Measurements from ENCODE around the gene YJEFN3. TPM values are rescaled to one million over a fixed set of nuclear protein-coding genes. Genes with fewer than 3 reads are reported as not detected.

YJEFN3 gene
- total RNA-seq, 1 donor from 2014 or later: 18.1 TPM

GRCh38 chr19:19502281-19502680 is 26.4 kb upstream of the YJEFN3 start:
- peaks cover 7% of the 10 kb centered on the region for H3K36me3 Mint-ChIP-seq (ENCODE audit: low read depth)
- no peak for TF ChIP-seq CTCF (conservative IDR thresholded peaks at IDR 0.05)
- no peak overlapping the region for H3K4me3 Mint-ChIP-seq
- H3K27ac Mint-ChIP-seq (ENCODE audit: unreplicated experiment): no peak overlapping the region
- DNase-seq (ENCODE audit: low read depth, low spot score): no peak
- no peaks in the 10 kb centered on the region for H3K9me3 Mint-ChIP-seq
- H3K27me3 Mint-ChIP-seq (ENCODE audit: low read depth): no peaks in the 10 kb centered on the region
- no peaks in the 10 kb centered on the region for H3K4me1 Mint-ChIP-seq

DNA sequence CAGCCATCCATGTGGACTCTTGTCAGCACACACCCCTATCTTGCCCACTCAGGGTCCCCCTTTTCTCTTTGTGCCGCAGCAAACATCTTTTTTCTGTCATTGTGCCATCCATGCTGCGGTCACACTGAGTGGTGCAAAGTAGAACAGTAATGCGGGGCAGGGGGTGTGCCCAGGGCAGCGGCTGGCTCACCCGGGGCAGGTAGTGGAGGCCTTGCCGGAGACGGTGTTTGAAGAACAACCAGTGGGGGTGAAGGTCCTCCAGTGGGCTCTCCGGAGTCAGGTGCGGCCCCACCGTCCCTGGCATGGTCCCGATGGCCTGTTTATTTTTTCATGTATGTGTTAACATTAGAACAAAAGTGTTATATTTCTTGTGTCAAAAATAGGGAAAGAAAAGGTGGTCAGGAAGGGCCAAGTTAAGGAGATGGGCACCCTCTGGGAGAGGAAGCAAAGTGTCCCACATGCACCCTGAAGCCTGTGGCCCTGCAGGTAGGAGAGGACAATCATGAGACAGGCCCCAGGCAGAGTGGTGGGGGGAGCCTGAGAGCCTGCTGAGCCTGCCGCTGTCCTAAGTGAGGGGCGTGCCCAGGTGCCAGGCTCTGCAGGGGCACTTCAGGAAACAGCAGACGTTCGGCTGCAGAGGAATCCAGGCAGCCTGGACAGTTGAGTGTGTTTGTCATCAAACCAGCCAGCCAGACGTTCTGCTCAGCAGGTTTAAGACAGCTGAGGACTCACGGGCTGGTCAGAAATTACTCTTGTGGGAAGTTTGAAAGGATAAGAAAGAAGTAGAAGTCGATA is 25.7 kb upstream of the YJEFN3 start:
- Mint-ChIP-seq H3K27ac (ENCODE audit: unreplicated experiment) (no peak overlapping the region), H3K27me3 (ENCODE audit: low read depth) (no peaks in the 10 kb centered on the region), H3K4me1 (no peaks in the 10 kb centered on the region), H3K36me3 (ENCODE audit: low read depth) (peaks cover 10% of the 10 kb centered on the region), H3K4me3 (peak overlapping the region; percentile 32), H3K9me3 (no peaks in the 10 kb centered on the region)
- TF ChIP-seq CTCF (conservative IDR thresholded peaks at IDR 0.05): no peak
- no peak for DNase-seq (ENCODE audit: low read depth, low spot score)

GRCh38 chr19:19504754-19505668 is 23.7 kb upstream of the YJEFN3 start:
- H3K27ac Mint-ChIP-seq (ENCODE audit: unreplicated experiment): no peak overlapping the region
- TF ChIP-seq CTCF (conservative IDR thresholded peaks at IDR 0.05): no peak
- H3K4me1 Mint-ChIP-seq: no peaks in the 10 kb centered on the region
- DNase-seq (ENCODE audit: low read depth, low spot score): no peak
- H3K4me3 Mint-ChIP-seq: no peak overlapping the region
- peaks cover 10% of the 10 kb centered on the region for H3K36me3 Mint-ChIP-seq (ENCODE audit: low read depth)
- H3K9me3 Mint-ChIP-seq: no peaks in the 10 kb centered on the region
- H3K27me3 Mint-ChIP-seq (ENCODE audit: low read depth): no peaks in the 10 kb centered on the region

DNA sequence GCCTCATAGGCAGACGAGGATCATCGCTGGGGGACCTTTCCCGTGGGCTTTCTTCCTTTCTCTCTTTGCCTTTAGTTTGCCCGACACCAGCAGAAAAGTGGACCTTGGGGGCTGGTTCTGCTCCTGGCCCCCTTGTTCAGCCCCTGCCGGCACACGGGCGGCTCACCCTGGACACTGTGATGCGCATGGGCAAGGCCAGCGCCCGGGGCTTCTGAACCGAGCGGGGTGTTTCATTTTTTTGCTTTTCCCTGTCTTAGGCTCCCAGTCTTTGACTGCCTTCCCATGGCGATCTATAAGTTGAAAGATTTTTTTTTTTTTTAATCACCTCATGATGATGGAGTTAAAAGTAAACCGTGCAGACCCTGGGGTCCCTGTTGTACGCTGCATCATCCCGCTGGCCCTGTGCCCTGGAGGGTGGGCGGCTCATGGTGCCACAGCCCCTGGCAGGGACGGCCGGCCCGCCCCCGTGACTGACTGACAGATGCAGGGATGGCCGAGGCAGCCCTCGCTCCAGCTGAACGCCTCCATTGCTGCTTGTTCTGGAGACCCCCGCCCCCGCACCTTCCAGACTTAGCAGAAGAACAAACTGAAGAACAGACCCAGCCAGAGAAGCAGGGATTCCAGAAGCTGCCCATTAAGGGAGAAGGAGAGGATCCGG is 22.9 kb upstream of the YJEFN3 start:
- Mint-ChIP-seq H3K36me3 (ENCODE audit: low read depth) (peaks cover 10% of the 10 kb centered on the region), H3K4me1 (no peaks in the 10 kb centered on the region), H3K9me3 (no peaks in the 10 kb centered on the region), H3K27ac (ENCODE audit: unreplicated experiment) (no peak overlapping the region), H3K4me3 (no peak overlapping the region), H3K27me3 (ENCODE audit: low read depth) (no peaks in the 10 kb centered on the region)
- no peak for DNase-seq (ENCODE audit: low read depth, low spot score)
- no peak for TF ChIP-seq CTCF (conservative IDR thresholded peaks at IDR 0.05)

- Mint-ChIP-seq H3K27me3 (ENCODE audit: low read depth) (no peaks in the 10 kb centered on the region), H3K4me3 (peak overlapping the region; percentile 38), H3K9me3 (no peaks in the 10 kb centered on the region), H3K4me1 (no peaks in the 10 kb centered on the region), H3K36me3 (ENCODE audit: low read depth) (peaks cover 10% of the 10 kb centered on the region), H3K27ac (ENCODE audit: unreplicated experiment) (no peak overlapping the region)
- no peak for TF ChIP-seq CTCF (conservative IDR thresholded peaks at IDR 0.05)
- no peak for DNase-seq (ENCODE audit: low read depth, low spot score)
Measured at GRCh38 chr19:19506592-19506991, 22.1 kb upstream of the YJEFN3 start.
